Activated CD8-positive, alpha-beta memory T cell treated with anti-CD3 and anti-CD28 coated beads for 1 hour (primary cell): ENCODE results near the gene DPH2.

Experiments
- DNase-seq, 2 donors: peaks; one replicate each; pipeline ENCODE4 v3.0.0-alpha.2; 2020; ENCODE audit warnings: low read depth in 1 of 2; ENCODE audit errors: extremely low read depth in 1 of 2

Gene DPH2

GRCh38 chr1:43963890-43964289, 5.9 kb upstream of the DPH2 start:
- no peak for DNase-seq

GRCh38 chr1:43965316-43965715, 4.5 kb upstream of the DPH2 start:
- no peak for DNase-seq

GRCh38 chr1:43968348-43968948, 1.4 kb upstream of the DPH2 start:
- no peak for DNase-seq

GRCh38 chr1:43969416-43969745, 429 bp upstream of the DPH2 start:
- no peak for DNase-seq

GRCh38 chr1:43970502-43970901, 692 bp downstream of the DPH2 start:
- DNase-seq = no peak

- no peak for DNase-seq
Measured at GRCh38 chr1:43970911-43971310, 1.1 kb downstream of the DPH2 start.

GRCh38 chr1:43971336-43971980, 1.6 kb downstream of the DPH2 start:
- no peak for DNase-seq

GRCh38 chr1:43973981-43974442, 4.2 kb downstream of the DPH2 start:
- DNase-seq = no peak

GRCh38 chr1:43974443-43975248, 4.8 kb downstream of the DPH2 start, which contains the start of gene ATP6V0B:
Gene ATP6V0B (plus strand): TSS chr1:43974960. CDS start chr1:43975041, 81 bp downstream.
- peak; percentile 80 to 93 for DNase-seq

GRCh38 chr1:43975249-43975961, 5.6 kb downstream of the DPH2 start:
- no peak for DNase-seq

- no peak for DNase-seq
Measured at GRCh38 chr1:43976045-43976444, 6.2 kb downstream of the DPH2 start.

- DNase-seq = no peak
Measured at GRCh38 chr1:43976890-43977289, 7.1 kb downstream of the DPH2 start.

- no peak for DNase-seq
Measured at GRCh38 chr1:43977376-43978263, 7.8 kb downstream of the DPH2 start.

GRCh38 chr1:43978264-43978550, 8.4 kb downstream of the DPH2 start:
- DNase-seq = no peak

- no peak for DNase-seq
Measured at GRCh38 chr1:43978551-43979260, 8.9 kb downstream of the DPH2 start, which contains the start of gene B4GALT2. Gene B4GALT2 (plus strand): TSS chr1:43979210. CDS start chr1:43981161, 1,951 bp downstream.

- DNase-seq = no peak
Measured at GRCh38 chr1:43979261-43979527, 9.4 kb downstream of the DPH2 start.

GRCh38 chr1:43979528-43980254, 9.9 kb downstream of the DPH2 start:
- no peak for DNase-seq

GRCh38 chr1:43980255-43981134, 10.7 kb downstream of the DPH2 start:
- no peak for DNase-seq

- no peak for DNase-seq
Measured at GRCh38 chr1:43981135-43981491, 11.3 kb downstream of the DPH2 start.
